ENCODE measurements around the gene MYO5B. TPM values are rescaled to one million over a fixed set of nuclear protein-coding genes. Genes with fewer than 3 reads are reported as not detected.

MYO5B gene
- polyA plus RNA-seq, 1 donor from 2014 or later: 0.42 TPM

GRCh38 chr18:49971462-49971861 is 223.5 kb downstream of the MYO5B start:
- no peaks in the 10 kb centered on the region for H3K79me2 ChIP-seq (replicated peaks; ENCODE audit: insufficient read depth, low read length)
- H3K9me3 ChIP-seq (ENCODE audit: low read length): no peaks in the 10 kb centered on the region
- no peak overlapping the region for H2AFZ ChIP-seq (ENCODE audit: low read depth, low read length)
- H3K27me3 ChIP-seq (ENCODE audit: insufficient read depth, low read depth, low read length): no peaks in the 10 kb centered on the region
- no peaks in the 10 kb centered on the region for H4K20me1 ChIP-seq (ENCODE audit: insufficient read depth)
- H3K4me3 ChIP-seq (ENCODE audit: low read length): no peak overlapping the region
- no peaks in the 10 kb centered on the region for H3K9me2 ChIP-seq (ENCODE audit: insufficient read depth, low read length)
- no peak overlapping the region for H3K27ac ChIP-seq (ENCODE audit: low read length)
- H3K9ac ChIP-seq (ENCODE audit: low read length): no peak overlapping the region
- H3K36me3 ChIP-seq (ENCODE audit: insufficient read depth, low read length): no peaks in the 10 kb centered on the region
- TF ChIP-seq RAD21 (conservative IDR thresholded peaks at IDR 0.05) (no peak), SMC3 (conservative IDR thresholded peaks at IDR 0.05; ENCODE audit: poor library complexity) (no peak), TAF1 (IDR thresholded peaks at IDR 0.05; ENCODE audit: low read depth) (no peak), MXI1 (conservative IDR thresholded peaks at IDR 0.05; ENCODE audit: poor library complexity, severe bottlenecking) (no peak)
- TF ChIP-seq, protein P1, sequence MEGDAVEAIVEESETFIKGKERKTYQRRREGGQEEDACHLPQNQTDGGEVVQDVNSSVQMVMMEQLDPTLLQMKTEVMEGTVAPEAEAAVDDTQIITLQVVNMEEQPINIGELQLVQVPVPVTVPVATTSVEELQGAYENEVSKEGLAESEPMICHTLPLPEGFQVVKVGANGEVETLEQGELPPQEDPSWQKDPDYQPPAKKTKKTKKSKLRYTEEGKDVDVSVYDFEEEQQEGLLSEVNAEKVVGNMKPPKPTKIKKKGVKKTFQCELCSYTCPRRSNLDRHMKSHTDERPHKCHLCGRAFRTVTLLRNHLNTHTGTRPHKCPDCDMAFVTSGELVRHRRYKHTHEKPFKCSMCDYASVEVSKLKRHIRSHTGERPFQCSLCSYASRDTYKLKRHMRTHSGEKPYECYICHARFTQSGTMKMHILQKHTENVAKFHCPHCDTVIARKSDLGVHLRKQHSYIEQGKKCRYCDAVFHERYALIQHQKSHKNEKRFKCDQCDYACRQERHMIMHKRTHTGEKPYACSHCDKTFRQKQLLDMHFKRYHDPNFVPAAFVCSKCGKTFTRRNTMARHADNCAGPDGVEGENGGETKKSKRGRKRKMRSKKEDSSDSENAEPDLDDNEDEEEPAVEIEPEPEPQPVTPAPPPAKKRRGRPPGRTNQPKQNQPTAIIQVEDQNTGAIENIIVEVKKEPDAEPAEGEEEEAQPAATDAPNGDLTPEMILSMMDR (IDR thresholded peaks at IDR 0.05; ENCODE audit: poor library complexity, severe bottlenecking): no peak
- no peaks in the 10 kb centered on the region for H3F3A ChIP-seq (ENCODE audit: insufficient read depth, low read length, poor library complexity, severe bottlenecking)
- no peak overlapping the region for H3K4me2 ChIP-seq (ENCODE audit: low read length)

GRCh38 chr18:49970319-49970718 is 224.6 kb downstream of the MYO5B start:
- no peaks in the 10 kb centered on the region for H4K20me1 ChIP-seq (ENCODE audit: insufficient read depth)
- no peak overlapping the region for H2AFZ ChIP-seq (ENCODE audit: low read depth, low read length)
- no peaks in the 10 kb centered on the region for H3K9me2 ChIP-seq (ENCODE audit: insufficient read depth, low read length)
- H3K4me2 ChIP-seq (ENCODE audit: low read length): no peak overlapping the region
- no peaks in the 10 kb centered on the region for H3K36me3 ChIP-seq (ENCODE audit: insufficient read depth, low read length)
- H3K79me2 ChIP-seq (replicated peaks; ENCODE audit: insufficient read depth, low read length): no peaks in the 10 kb centered on the region
- no peaks in the 10 kb centered on the region for H3F3A ChIP-seq (ENCODE audit: insufficient read depth, low read length, poor library complexity, severe bottlenecking)
- H3K9ac ChIP-seq (ENCODE audit: low read length): no peak overlapping the region
- H3K9me3 ChIP-seq (ENCODE audit: low read length): no peaks in the 10 kb centered on the region
- H3K27me3 ChIP-seq (ENCODE audit: insufficient read depth, low read depth, low read length): no peaks in the 10 kb centered on the region
- no peak overlapping the region for H3K4me3 ChIP-seq (ENCODE audit: low read length)
- TF ChIP-seq EZH2 (IDR thresholded peaks at IDR 0.05; ENCODE audit: borderline replicate concordance, insufficient read depth, low read length, poor library complexity, severe bottlenecking) (no peak), MXI1 (conservative IDR thresholded peaks at IDR 0.05; ENCODE audit: poor library complexity, severe bottlenecking) (no peak), EP300 (conservative IDR thresholded peaks at IDR 0.05; ENCODE audit: poor library complexity, severe bottlenecking) (no peak), TAF1 (IDR thresholded peaks at IDR 0.05; ENCODE audit: low read depth) (no peak), POLR2AphosphoS5 (IDR thresholded peaks at IDR 0.05) (no peak), RAD21 (conservative IDR thresholded peaks at IDR 0.05) (no peak), SMC3 (conservative IDR thresholded peaks at IDR 0.05; ENCODE audit: poor library complexity) (no peak)
- TF ChIP-seq, protein P2, sequence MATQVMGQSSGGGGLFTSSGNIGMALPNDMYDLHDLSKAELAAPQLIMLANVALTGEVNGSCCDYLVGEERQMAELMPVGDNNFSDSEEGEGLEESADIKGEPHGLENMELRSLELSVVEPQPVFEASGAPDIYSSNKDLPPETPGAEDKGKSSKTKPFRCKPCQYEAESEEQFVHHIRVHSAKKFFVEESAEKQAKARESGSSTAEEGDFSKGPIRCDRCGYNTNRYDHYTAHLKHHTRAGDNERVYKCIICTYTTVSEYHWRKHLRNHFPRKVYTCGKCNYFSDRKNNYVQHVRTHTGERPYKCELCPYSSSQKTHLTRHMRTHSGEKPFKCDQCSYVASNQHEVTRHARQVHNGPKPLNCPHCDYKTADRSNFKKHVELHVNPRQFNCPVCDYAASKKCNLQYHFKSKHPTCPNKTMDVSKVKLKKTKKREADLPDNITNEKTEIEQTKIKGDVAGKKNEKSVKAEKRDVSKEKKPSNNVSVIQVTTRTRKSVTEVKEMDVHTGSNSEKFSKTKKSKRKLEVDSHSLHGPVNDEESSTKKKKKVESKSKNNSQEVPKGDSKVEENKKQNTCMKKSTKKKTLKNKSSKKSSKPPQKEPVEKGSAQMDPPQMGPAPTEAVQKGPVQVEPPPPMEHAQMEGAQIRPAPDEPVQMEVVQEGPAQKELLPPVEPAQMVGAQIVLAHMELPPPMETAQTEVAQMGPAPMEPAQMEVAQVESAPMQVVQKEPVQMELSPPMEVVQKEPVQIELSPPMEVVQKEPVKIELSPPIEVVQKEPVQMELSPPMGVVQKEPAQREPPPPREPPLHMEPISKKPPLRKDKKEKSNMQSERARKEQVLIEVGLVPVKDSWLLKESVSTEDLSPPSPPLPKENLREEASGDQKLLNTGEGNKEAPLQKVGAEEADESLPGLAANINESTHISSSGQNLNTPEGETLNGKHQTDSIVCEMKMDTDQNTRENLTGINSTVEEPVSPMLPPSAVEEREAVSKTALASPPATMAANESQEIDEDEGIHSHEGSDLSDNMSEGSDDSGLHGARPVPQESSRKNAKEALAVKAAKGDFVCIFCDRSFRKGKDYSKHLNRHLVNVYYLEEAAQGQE (IDR thresholded peaks at IDR 0.05; ENCODE audit: borderline replicate concordance): no peak
- TF ChIP-seq, protein P1 (IDR thresholded peaks at IDR 0.05; ENCODE audit: poor library complexity, severe bottlenecking): no peak
- no peak overlapping the region for H3K27ac ChIP-seq (ENCODE audit: low read length)
